Kidney (tissue), 14 donors: ENCODE data around the gene CDC42BPG. TPM values are rescaled to one million over a fixed set of nuclear protein-coding genes. Genes with fewer than 3 reads are reported as not detected.

Experiments
- DNase-seq, 5 donors: peaks; one replicate each; pipeline ENCODE4 v3.0.0-alpha.2; 2013 to 2020
- FAIRE-seq: peaks from 2 replicates; lab custom pipeline; 2012; peaks lifted over from hg19 to GRCh38; lab: Jason Lieb, UNC
- H3K27ac ChIP-seq, 2 donors: one replicate each; pipeline ENCODE4 v1.7.0; 2013; ENCODE audit warnings: low read depth in 2 of 2, low read length in 2 of 2, inconsistent platforms in 1 of 2
- H3K27me3 ChIP-seq: one replicate; pipeline ENCODE4 v1.7.1; 2013; ENCODE audit warnings: low read length, inconsistent platforms; ENCODE audit not compliant: control insufficient read depth, insufficient read depth
- H3K36me3 ChIP-seq, 3 donors: one replicate each; pipeline versions ENCODE4 v1.7.0 to v1.7.1; 2013; ENCODE audit warnings: low read length in 3 of 3, control low read depth in 1 of 3, inconsistent platforms in 1 of 3; ENCODE audit not compliant: insufficient read depth in 3 of 3, control insufficient read depth in 2 of 3
- H3K4me1 ChIP-seq, 3 donors: one replicate each; pipeline versions ENCODE4 v1.7.0 to v1.7.1; 2013; ENCODE audit warnings: low read length in 3 of 3, inconsistent platforms in 1 of 3, low read depth in 1 of 3; ENCODE audit not compliant: control insufficient read depth in 2 of 3, insufficient read depth in 2 of 3
- H3K4me3 ChIP-seq, 3 donors: one replicate each; pipeline versions ENCODE4 v1.7.0 to v1.8.1; 2013; ENCODE audit warnings: low read length in 3 of 3, control low read depth in 1 of 3, inconsistent platforms in 1 of 3
- H3K9ac ChIP-seq, 3 donors: one replicate each; pipeline versions ENCODE4 v1.7.0 to v1.7.1; 2013; ENCODE audit warnings: low read length in 3 of 3, control low read depth in 1 of 3, inconsistent platforms in 1 of 3
- H3K9me3 ChIP-seq, 3 donors: one replicate each; pipeline versions ENCODE4 v1.7.0 to v1.7.1; 2013; ENCODE audit warnings: low read length in 3 of 3, control low read depth in 1 of 3, inconsistent platforms in 1 of 3; ENCODE audit not compliant: control insufficient read depth in 2 of 3, insufficient read depth in 1 of 3
- intact Hi-C: fragments of 100-400 bp; cut with DNase I; formaldehyde crosslinking; loops from one replicate; pipeline ENCODE4 v1.11.1; 2022
- polyA plus RNA-seq: library from polyadenylated mRNA; stranded (reverse); fragments of 350-450 nt; fragmentation: Illumina TruSeq; extraction: RNeasy Lipid Tissue Mini Kit (QIAGEN cat#74804); gene quantifications from one replicate; pipeline ENCODE4 v1.2.3, GENCODE V29; 2014; ENCODE audit warnings: low read depth, low replicate concordance; ENCODE audit not compliant: insufficient read depth
- total RNA-seq: library from RNA; stranded (reverse); fragmentation: NEBNext Ultra II Directional; extraction: Animal tissue kit (Norgen Biotek cat#: 25700); gene quantifications from one replicate; pipeline ENCODE4 v1.2.1, GENCODE V29; 2021
- TF ChIP-seq, protein P1 (sequence below): IDR thresholded peaks from 3 replicates; pipeline ENCODE4 v1.5.1; 2012; ENCODE audit warnings: mild to moderate bottlenecking, moderate library complexity, borderline replicate concordance; ENCODE audit not compliant: insufficient read depth; ENCODE audit errors: extremely low read depth
- donor health status: control.
- donor health status: control.
- donor health status: control.
- donor health status: control.
- donor health status: control.
- donor health status: DM: yes; HTN: yes; CAD: no.
- donor health status: Normal renal cell carcinoma (clear cell type).

Gene CDC42BPG
- total and polyA plus RNA-seq, 2 donors from 2014 or later, result 4.5 to 20.7 TPM

DNA sequence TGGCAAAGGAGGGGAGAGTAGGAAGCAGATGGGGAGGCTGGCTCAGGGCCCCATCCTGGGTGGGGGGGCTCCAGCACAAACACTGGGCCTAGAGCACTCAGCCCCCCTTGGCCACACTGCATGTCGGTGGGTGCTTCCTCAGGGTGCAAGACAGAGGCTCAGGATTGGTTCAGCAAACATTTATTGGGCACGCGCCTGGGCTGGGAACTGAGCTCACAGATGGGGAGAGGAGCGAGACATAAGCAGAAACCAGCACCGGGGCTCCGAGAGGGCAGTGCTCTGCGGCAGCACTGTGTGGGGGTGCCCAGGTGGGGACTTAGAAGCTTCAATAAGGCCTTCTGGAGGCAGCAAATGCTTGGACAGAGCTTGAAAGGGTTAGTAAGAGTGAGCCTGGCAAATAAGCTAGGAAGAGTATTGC lies 46.1 kb upstream of the CDC42BPG start:
- H3K36me3 ChIP-seq, result no peaks in the 10 kb centered on the region
- FAIRE-seq, result no peak
- H3K9ac ChIP-seq, result no peak overlapping the region
- intact Hi-C loops, result loop anchor here (5.0 kb wide), 1 partner anchor 38 kb away; no protein-coding TSS in a partner anchor
- no peaks in the 10 kb centered on the region for H3K27me3 ChIP-seq
- no peak for DNase-seq
- TF ChIP-seq, protein P1, sequence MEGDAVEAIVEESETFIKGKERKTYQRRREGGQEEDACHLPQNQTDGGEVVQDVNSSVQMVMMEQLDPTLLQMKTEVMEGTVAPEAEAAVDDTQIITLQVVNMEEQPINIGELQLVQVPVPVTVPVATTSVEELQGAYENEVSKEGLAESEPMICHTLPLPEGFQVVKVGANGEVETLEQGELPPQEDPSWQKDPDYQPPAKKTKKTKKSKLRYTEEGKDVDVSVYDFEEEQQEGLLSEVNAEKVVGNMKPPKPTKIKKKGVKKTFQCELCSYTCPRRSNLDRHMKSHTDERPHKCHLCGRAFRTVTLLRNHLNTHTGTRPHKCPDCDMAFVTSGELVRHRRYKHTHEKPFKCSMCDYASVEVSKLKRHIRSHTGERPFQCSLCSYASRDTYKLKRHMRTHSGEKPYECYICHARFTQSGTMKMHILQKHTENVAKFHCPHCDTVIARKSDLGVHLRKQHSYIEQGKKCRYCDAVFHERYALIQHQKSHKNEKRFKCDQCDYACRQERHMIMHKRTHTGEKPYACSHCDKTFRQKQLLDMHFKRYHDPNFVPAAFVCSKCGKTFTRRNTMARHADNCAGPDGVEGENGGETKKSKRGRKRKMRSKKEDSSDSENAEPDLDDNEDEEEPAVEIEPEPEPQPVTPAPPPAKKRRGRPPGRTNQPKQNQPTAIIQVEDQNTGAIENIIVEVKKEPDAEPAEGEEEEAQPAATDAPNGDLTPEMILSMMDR, result no peak
- peak overlapping the region in 1 of 2 donors; percentile 32 for H3K27ac ChIP-seq
- H3K4me3 ChIP-seq, result peak overlapping the region in 2 of 3 donors; percentile 28 to 68
- H3K9me3 ChIP-seq, result no peaks in the 10 kb centered on the region
- H3K4me1 ChIP-seq, result peaks cover 0 to 28% (median 3%) of the 10 kb centered on the region in 3 donors

DNA sequence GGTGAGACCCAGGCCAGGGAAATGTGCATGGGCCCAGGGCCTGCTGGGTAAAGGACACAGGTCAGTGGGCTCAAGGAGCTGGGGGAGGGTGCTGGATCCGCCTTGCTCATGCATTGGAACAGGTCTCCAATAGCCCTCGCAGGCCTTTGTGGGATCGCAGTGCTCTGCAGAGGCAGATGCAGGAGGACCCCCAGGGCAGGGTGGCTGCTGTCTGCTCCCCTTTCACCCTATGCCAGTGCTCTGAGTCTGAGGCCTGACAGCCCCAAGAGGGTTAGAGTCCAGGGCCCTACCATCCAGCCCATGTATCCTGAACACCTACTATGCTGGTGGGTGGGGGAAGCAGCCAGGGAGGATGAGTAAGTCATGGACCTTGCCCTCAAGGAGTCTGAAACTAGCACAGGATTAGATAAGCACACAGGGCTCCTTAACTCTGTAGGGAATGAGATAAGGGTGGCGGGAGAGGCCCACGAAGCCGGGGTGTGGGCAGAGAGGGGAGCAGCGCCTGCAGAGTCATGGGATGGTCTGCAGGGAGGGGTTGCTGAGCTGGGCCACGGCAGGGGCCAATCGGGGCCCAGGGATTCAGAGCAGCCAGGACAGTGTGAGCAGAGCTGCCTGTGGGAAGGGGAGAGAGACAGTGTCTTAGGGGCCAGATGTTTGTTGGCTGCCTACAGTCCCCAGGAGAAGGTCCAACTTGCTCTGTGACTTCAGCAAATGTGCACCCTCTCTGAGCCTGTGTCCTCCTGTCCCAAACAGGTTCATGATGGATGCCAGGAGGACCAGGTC lies 44.5 kb upstream of the CDC42BPG start:
- Histone ChIP-seq H3K9me3 (no peaks in the 10 kb centered on the region), H3K27ac (peak overlapping the region; percentile 27 to 32), H3K4me1 (peaks cover 0 to 25% (median under 1%) of the 10 kb centered on the region in 3 donors), H3K9ac (no peak overlapping the region), H3K27me3 (no peaks in the 10 kb centered on the region), H3K4me3 (peak overlapping the region in 2 of 3 donors; percentile 1 to 25), H3K36me3 (no peaks in the 10 kb centered on the region)
- TF ChIP-seq, protein P1, result no peak
- DNase-seq (peak in 4 of 5 donors; percentile 66 to 82 (median 70)), FAIRE-seq (no peak)
- intact Hi-C loops, result no loop called here

DNA sequence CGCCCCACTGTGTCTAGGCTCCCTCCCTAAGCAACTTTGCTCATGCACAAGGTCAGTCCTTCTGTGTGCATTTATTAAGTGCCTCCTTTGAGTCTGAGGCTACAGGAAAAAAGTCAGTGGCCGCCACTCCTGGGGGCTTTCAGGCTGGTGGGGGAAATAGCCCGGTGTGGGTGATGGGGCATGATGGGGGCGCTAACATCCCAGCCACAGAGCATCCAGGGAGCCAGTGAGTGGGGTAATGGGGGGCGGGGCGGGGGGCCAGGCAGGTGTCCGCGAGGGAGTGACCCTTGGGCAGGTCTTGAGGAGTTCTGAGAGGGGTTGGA lies 43.9 kb upstream of the CDC42BPG start:
- Histone ChIP-seq H3K9me3 (no peaks in the 10 kb centered on the region), H3K27ac (peak overlapping the region; percentile 20 to 27), H3K36me3 (no peaks in the 10 kb centered on the region), H3K27me3 (no peaks in the 10 kb centered on the region), H3K4me1 (peaks cover 0 to 20% (median 0%) of the 10 kb centered on the region in 3 donors), H3K4me3 (peak overlapping the region; percentile 21 to 29 (median 27)), H3K9ac (no peak overlapping the region)
- DNase-seq, result no peak
- intact Hi-C loops, result no loop called here
- FAIRE-seq, result no peak
- TF ChIP-seq, protein P1, result no peak
